Activated CD8-positive, alpha-beta T cell treated with anti-CD3 and anti-CD28 coated beads for 36 hours (primary cell): ENCODE results near the gene TRIM3. TPM values are rescaled to one million over a fixed set of nuclear protein-coding genes. Genes with fewer than 3 reads are reported as not detected.

Source experiments
- ATAC-seq: fragments of 200-7000 bp; cut with Tn5 transposase; one replicate; pipeline ENCODE4 v1.10.0; 2021; ENCODE audit warnings: mild to moderate bottlenecking, moderate library complexity
- CTCF ChIA-PET: fragments of 350-600 bp; sonication (Branson Sonifier 250); formaldehyde crosslinking; loops from one replicate; lab custom pipeline; 2021; ENCODE audit warnings: antibody characterized with exemption; lab: Charles Lee
- POLR2A ChIA-PET: fragments of 350-600 bp; sonication (Branson Sonifier 250); formaldehyde crosslinking; loops from one replicate; lab custom pipeline; 2021; ENCODE audit warnings: antibody characterized with exemption; lab: Charles Lee
- DNase-seq: peaks from one replicate; pipeline ENCODE4 v3.0.0-alpha.2; 2020
- H3K27ac Mint-ChIP-seq: one replicate; pipeline ENCODE4 v1.8.0; 2021; ENCODE audit warnings: mild to moderate bottlenecking, mixed read lengths
- H3K27me3 Mint-ChIP-seq: one replicate; pipeline ENCODE4 v1.8.0; 2021; ENCODE audit warnings: mixed read lengths
- H3K36me3 Mint-ChIP-seq: one replicate; pipeline ENCODE4 v1.8.0; 2021; ENCODE audit warnings: low read depth, mixed read lengths
- H3K4me1 Mint-ChIP-seq: one replicate; pipeline ENCODE4 v1.8.0; 2021; ENCODE audit warnings: low read depth, mixed read lengths
- H3K4me3 Mint-ChIP-seq: one replicate; pipeline ENCODE4 v1.8.0; 2021; ENCODE audit warnings: mild to moderate bottlenecking, moderate library complexity, mixed read lengths
- H3K9me3 Mint-ChIP-seq: one replicate; pipeline ENCODE4 v1.8.0; 2021; ENCODE audit warnings: mixed read lengths
- intact Hi-C: fragments of 100-400 bp; cut with micrococcal nuclease; formaldehyde crosslinking; loops from one replicate; pipeline ENCODE4 v1.10.0; 2022
- total RNA-seq, 2 experiments: library from RNA; stranded (reverse); gene quantifications; one replicate each; pipeline ENCODE4 v1.2.3, GENCODE V29; 2021
- TF ChIP-seq, protein P1 (sequence below): fragments of 200-600 bp; IDR thresholded peaks from one replicate; pipeline ENCODE4 v1.8.0; 2022; ENCODE audit warnings: antibody characterized with exemption, mild to moderate bottlenecking

The TRIM3 gene
- total RNA-seq, 2 experiments from 2014 or later, result 4.4 to 5.5 TPM

DNA sequence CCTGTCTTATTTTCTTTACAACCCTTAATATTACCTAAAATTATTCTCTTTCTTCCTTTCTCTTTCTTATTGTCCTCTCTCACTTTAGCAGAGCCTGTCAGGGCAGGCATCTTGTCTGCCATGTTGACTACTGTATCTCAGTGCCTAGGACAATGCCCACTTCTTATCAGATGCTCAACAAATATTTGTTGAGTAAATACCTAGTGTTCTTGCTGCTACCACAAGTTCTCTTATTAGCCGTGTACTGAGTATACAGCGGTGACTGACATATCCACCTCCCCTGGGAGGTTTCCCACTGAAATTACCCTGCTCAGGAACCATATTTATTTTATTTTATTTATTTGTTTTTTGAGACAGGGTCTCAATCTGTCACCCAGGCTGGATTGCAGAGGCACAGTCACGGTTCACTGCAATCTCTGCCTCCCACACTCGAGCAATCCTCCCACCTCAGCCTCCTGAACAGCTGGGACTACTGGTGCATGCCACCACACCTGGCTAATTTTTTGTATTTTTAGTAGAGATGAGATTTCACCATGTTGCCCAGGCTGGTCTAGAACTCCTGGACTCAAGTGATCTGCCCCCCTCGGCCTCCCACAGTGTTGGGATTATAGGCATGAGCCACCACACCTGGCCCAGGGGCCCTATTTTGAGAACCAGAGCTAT lies 39.6 kb downstream of the TRIM3 start:
- intact Hi-C loops, result no loop called here
- POLR2A ChIA-PET, result interaction anchor here (0.7 kb wide), 1 partner anchor 79 kb away, joined by 3 read pairs; no protein-coding TSS in a partner anchor
- CTCF ChIA-PET, result interaction anchor here (1.5 to 3.9 kb wide), 3 partner anchors 9 to 80 kb away, joined by 3 to 15 read pairs (median 9); no protein-coding TSS in a partner anchor
- Mint-ChIP-seq H3K36me3 (no peaks in the 10 kb centered on the region), H3K27ac (no peak overlapping the region), H3K27me3 (no peaks in the 10 kb centered on the region), H3K4me1 (peaks cover 3% of the 10 kb centered on the region), H3K9me3 (no peaks in the 10 kb centered on the region), H3K4me3 (no peak overlapping the region)
- TF ChIP-seq, protein P1, sequence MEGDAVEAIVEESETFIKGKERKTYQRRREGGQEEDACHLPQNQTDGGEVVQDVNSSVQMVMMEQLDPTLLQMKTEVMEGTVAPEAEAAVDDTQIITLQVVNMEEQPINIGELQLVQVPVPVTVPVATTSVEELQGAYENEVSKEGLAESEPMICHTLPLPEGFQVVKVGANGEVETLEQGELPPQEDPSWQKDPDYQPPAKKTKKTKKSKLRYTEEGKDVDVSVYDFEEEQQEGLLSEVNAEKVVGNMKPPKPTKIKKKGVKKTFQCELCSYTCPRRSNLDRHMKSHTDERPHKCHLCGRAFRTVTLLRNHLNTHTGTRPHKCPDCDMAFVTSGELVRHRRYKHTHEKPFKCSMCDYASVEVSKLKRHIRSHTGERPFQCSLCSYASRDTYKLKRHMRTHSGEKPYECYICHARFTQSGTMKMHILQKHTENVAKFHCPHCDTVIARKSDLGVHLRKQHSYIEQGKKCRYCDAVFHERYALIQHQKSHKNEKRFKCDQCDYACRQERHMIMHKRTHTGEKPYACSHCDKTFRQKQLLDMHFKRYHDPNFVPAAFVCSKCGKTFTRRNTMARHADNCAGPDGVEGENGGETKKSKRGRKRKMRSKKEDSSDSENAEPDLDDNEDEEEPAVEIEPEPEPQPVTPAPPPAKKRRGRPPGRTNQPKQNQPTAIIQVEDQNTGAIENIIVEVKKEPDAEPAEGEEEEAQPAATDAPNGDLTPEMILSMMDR, result no peak
- ATAC-seq (no peak), DNase-seq (no peak)

DNA sequence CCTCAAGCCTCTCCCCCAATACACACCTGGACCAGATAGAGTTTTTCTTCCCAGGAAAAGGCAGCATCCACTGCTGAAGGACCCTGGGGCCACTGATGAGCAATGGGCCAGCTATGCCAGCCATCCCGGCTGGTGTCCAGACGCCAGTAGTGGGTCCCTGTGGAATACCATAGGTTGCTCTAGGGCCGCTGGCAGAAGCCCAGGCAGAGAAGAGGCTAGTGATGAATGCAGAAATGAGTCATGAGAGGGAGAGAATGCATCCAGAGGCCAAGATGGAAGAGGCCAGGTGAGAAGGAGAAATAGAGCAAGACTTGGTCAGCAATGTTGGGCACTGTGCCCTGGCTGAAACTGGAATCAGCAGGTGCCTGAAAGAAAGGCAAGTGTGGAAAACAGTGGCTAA lies 41.9 kb downstream of the TRIM3 start:
- no peaks in the 10 kb centered on the region for H3K27me3 Mint-ChIP-seq
- no peaks in the 10 kb centered on the region for H3K36me3 Mint-ChIP-seq
- no peak for DNase-seq
- no peak overlapping the region for H3K4me3 Mint-ChIP-seq
- POLR2A ChIA-PET, result no interaction called here
- TF ChIP-seq, protein P1, result no peak
- ATAC-seq, result no peak
- H3K4me1 Mint-ChIP-seq, result peaks cover 3% of the 10 kb centered on the region
- intact Hi-C loops, result no loop called here
- no peaks in the 10 kb centered on the region for H3K9me3 Mint-ChIP-seq
- CTCF ChIA-PET, result interaction anchor here (1.9 to 3.9 kb wide), 5 partner anchors 12 to 69 kb away, joined by 11 to 47 read pairs (median 15); no protein-coding TSS in a partner anchor
- no peak overlapping the region for H3K27ac Mint-ChIP-seq

DNA sequence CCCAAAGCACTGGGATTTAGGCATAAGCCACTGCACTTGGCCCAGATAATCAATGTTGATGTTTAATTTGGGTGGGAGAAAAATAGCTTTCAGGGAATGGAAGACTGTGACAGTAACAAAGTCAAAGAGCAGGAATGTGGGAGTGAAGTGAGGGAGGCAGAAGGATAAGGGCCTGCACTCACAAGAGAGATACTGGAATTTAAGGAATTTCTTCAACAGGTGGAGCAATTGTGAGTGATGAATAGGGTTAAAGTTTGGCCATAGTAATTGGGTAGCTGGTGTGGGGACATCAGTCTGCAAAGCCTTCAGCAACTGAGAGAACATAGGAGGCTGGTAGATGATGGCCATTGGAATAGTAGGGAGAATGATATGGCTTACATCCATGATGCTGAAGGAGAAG lies 46.2 kb downstream of the TRIM3 start:
- intact Hi-C loops, result no loop called here
- TF ChIP-seq, protein P1, result no peak
- Mint-ChIP-seq H3K27me3 (peaks cover 2% of the 10 kb centered on the region), H3K4me3 (no peak overlapping the region), H3K4me1 (no peaks in the 10 kb centered on the region), H3K9me3 (no peaks in the 10 kb centered on the region), H3K27ac (no peak overlapping the region), H3K36me3 (no peaks in the 10 kb centered on the region)
- ChIA-PET POLR2A (interaction anchor here (0.6 to 0.8 kb wide), 2 partner anchors 14 to 36 kb away, joined by 3 to 4 read pairs; no protein-coding TSS in a partner anchor), CTCF (interaction anchor here (0.8 to 3.5 kb wide), 10 partner anchors 9 to 74 kb away, joined by 3 to 18 read pairs (median 4); partner anchors contain the start of gene APBB1)
- no peak for ATAC-seq
- DNase-seq, result no peak

DNA sequence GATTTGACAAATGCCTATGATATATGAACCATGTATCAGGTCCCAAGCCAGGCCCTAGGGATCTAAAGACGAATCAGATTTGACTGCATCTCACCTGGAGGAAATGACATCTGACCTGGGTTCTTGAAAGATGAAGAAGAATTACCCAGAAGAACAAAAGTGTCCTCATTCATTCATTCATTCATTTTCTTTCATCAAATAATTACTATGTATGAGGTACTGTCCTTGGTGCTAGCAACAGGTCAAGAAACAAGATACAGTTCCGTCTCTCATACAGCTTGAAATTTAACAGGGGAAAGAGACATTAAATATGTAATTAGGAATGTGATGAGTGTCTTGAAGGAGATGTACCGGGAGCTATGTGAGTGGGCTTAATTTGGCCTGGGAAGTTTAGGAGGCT lies 53.1 kb downstream of the TRIM3 start:
- Mint-ChIP-seq H3K9me3 (no peaks in the 10 kb centered on the region), H3K4me3 (no peak overlapping the region), H3K27ac (no peak overlapping the region), H3K4me1 (peaks cover 4% of the 10 kb centered on the region), H3K36me3 (no peaks in the 10 kb centered on the region), H3K27me3 (peaks cover 8% of the 10 kb centered on the region)
- ChIA-PET CTCF (interaction anchor here (0.9 to 7.3 kb wide), 3 partner anchors 23 to 42 kb away, joined by 3 to 60 read pairs (median 18); no protein-coding TSS in a partner anchor), POLR2A (interaction anchor here (2.4 kb wide), 1 partner anchor 30 kb away, joined by 13 read pairs; the partner anchor contains the start of gene SMPD1)
- no peak for ATAC-seq
- TF ChIP-seq, protein P1, result no peak
- intact Hi-C loops, result no loop called here
- no peak for DNase-seq
